ENCODE measurements around the gene ZNF22.

The ZNF22 gene

GRCh38 chr10:44973323-44974081 is 27.2 kb upstream of the ZNF22 start:
- TF ChIP-seq CTCF (IDR thresholded peaks at IDR 0.05; ENCODE audit: low read depth, low read length) = no peak
- no peak for DNase-seq (ENCODE audit: low read depth, low spot score)
- in situ Hi-C loops (cut with HindIII; ENCODE audit: low sequenced_read_pairs) = no loop called here
- no peak overlapping the region for H3K4me3 ChIP-seq (ENCODE audit: low read depth, low read length)

GRCh38 chr10:44974082-44974627 is 26.6 kb upstream of the ZNF22 start:
- no peak overlapping the region for H3K4me3 ChIP-seq (ENCODE audit: low read depth, low read length)
- in situ Hi-C loops (cut with HindIII; ENCODE audit: low sequenced_read_pairs) = no loop called here
- no peak for DNase-seq (ENCODE audit: low read depth, low spot score)
- no peak for TF ChIP-seq CTCF (IDR thresholded peaks at IDR 0.05; ENCODE audit: low read depth, low read length)

GRCh38 chr10:44974628-44975430 is 25.9 kb upstream of the ZNF22 start:
- peak; percentile 44 for DNase-seq (ENCODE audit: low read depth, low spot score)
- in situ Hi-C loops (cut with HindIII; ENCODE audit: low sequenced_read_pairs) = no loop called here
- TF ChIP-seq CTCF (IDR thresholded peaks at IDR 0.05; ENCODE audit: low read depth, low read length) = peak; percentile 82
- peak overlapping the region; percentile 26 for H3K4me3 ChIP-seq (ENCODE audit: low read depth, low read length)

- peak; percentile 81 for DNase-seq (ENCODE audit: low read depth, low spot score)
- in situ Hi-C loops (cut with HindIII; ENCODE audit: low sequenced_read_pairs) = no loop called here
- no peak overlapping the region for H3K4me3 ChIP-seq (ENCODE audit: low read depth, low read length)
- peak; percentile 6 for TF ChIP-seq CTCF (IDR thresholded peaks at IDR 0.05; ENCODE audit: low read depth, low read length)
These were observed 25.0 kb upstream of the ZNF22 start for GRCh38 chr10:44975431-44976331.

- DNase-seq (ENCODE audit: low read depth, low spot score) = no peak
- TF ChIP-seq CTCF (IDR thresholded peaks at IDR 0.05; ENCODE audit: low read depth, low read length) = no peak
- in situ Hi-C loops (cut with HindIII; ENCODE audit: low sequenced_read_pairs) = no loop called here
- no peak overlapping the region for H3K4me3 ChIP-seq (ENCODE audit: low read depth, low read length)
These were observed 24.1 kb upstream of the ZNF22 start for GRCh38 chr10:44976352-44977198.
